Measurements from ENCODE around the gene CDH26. TPM values are rescaled to one million over a fixed set of nuclear protein-coding genes. Genes with fewer than 3 reads are reported as not detected.

CDH26 gene
- total and polyA plus RNA-seq, 2 of the 13 experiments (the other 11 are each of a cell fraction or from before 2014, with no cell fraction given) = 0.40 to 1.1 TPM

DNA sequence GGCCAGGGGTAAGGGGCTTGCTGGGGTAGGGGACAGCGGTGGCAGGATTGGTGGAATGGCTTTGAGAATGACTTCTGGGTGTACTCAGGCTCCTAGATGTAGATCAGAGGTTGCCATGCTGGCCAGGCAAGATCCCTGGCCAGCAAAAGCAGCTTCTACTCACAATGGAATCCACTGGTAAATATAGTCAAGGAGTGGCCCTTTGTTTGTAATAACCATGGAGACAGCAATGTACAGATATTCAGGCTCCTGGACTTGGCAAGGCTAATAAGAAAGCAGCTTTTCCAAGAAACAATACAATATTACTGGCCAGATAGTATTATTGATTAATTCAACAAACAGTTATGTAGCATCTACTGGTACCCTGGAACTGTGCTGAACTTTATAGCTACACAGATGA, 37.9 kb downstream of the CDH26 start (continued):
- TF ChIP-seq, protein P1, sequence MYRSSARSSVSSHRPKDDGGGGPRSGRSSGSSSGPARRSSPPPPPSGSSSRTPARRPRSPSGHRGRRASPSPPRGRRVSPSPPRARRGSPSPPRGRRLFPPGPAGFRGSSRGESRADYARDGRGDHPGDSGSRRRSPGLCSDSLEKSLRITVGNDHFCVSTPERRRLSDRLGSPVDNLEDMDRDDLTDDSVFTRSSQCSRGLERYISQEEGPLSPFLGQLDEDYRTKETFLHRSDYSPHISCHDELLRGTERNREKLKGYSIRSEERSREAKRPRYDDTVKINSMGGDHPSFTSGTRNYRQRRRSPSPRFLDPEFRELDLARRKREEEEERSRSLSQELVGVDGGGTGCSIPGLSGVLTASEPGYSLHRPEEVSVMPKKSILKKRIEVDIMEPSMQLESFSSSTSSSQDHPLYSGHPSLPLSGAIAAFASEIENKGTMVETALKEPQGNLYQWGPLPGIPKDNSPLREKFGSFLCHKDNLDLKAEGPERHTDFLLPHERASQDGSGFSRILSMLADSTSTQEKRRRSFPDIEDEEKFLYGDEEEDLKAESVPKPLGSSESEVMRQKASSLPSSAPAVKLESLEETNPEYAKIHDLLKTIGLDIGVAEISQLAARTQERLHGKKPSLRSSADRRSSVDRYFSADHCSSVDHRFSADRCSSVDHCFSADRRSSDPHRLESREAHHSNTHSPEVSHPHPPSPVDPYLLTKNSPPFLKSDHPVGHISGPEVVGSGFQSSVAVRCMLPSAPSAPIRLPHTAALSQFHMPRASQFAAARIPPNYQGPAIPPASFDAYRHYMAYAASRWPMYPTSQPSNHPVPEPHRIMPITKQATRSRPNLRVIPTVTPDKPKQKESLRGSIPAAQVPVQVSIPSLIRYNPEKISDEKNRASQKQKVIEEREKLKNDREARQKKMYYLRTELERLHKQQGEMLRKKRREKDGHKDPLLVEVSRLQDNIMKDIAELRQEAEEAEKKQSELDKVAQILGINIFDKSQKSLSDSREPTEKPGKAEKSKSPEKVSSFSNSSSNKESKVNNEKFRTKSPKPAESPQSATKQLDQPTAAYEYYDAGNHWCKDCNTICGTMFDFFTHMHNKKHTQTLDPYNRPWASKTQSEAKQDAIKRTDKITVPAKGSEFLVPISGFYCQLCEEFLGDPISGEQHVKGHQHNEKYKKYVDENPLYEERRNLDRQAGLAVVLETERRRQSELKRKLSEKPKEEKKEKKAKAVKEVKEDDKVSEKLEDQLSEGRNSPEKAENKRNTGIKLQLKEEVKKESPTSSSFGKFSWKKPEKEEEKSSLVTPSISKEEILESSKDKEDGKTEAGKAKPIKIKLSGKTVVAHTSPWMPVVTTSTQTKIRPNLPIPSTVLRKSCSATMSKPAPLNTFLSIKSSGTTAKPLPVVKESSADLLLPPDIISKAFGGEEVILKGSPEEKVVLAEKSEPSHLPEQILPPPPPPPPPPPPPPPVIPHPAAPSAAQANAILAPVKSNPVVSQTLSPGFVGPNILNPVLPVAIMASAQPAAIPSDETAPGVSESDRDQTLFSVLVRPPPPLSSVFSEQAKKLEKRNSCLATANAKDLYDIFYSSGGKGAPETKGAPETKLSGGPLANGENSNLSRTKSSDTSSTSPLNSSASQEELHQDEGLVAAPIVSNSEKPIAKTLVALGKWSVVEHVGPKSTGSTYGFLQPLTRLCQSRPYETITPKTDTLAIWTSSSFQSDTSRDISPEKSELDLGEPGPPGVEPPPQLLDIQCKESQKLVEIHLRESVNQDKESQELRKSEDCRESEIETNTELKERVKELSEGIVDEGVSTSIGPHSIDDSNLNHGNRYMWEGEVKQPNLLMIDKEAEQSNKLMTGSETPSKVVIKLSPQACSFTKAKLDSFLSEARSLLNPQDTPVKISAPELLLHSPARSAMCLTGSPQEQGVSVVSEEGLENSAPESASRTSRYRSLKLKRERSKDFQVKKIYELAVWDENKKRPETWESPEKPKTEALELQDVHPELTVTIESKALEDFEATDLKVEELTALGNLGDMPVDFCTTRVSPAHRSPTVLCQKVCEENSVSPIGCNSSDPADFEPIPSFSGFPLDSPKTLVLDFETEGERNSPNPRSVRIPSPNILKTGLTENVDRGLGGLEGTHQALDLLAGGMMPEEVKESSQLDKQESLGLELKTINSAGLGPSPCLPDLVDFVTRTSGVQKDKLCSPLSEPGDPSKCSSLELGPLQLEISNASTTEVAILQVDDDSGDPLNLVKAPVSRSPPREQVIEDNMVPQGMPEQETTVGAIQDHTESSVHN (CRISPR knock-in tag; IDR thresholded peaks at IDR 0.05) = no peak
- TF ChIP-seq, protein P2, sequence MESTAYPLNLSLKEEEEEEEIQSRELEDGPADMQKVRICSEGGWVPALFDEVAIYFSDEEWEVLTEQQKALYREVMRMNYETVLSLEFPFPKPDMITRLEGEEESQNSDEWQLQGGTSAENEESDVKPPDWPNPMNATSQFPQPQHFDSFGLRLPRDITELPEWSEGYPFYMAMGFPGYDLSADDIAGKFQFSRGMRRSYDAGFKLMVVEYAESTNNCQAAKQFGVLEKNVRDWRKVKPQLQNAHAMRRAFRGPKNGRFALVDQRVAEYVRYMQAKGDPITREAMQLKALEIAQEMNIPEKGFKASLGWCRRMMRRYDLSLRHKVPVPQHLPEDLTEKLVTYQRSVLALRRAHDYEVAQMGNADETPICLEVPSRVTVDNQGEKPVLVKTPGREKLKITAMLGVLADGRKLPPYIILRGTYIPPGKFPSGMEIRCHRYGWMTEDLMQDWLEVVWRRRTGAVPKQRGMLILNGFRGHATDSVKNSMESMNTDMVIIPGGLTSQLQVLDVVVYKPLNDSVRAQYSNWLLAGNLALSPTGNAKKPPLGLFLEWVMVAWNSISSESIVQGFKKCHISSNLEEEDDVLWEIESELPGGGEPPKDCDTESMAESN (CRISPR knock-in tag; conservative IDR thresholded peaks at IDR 0.05) = no peak
- TF ChIP-seq DNMT3B (CRISPR knock-in tag; conservative IDR thresholded peaks at IDR 0.05) (no peak), GTF2F1 (IDR thresholded peaks at IDR 0.05; ENCODE audit: low read length) (no peak), MAFG (CRISPR knock-in tag; IDR thresholded peaks at IDR 0.05) (no peak), ZNF468 (CRISPR knock-in tag; IDR thresholded peaks at IDR 0.05) (no peak)

Measured in HepG2 (cell line).